ENCODE results near the gene STARD3. TPM values are rescaled to one million over a fixed set of nuclear protein-coding genes. Genes with fewer than 3 reads are reported as not detected.

Gene STARD3
- polyA plus RNA-seq, 4 donors = 44.2 to 57.8 (median 47.0) TPM

DNA sequence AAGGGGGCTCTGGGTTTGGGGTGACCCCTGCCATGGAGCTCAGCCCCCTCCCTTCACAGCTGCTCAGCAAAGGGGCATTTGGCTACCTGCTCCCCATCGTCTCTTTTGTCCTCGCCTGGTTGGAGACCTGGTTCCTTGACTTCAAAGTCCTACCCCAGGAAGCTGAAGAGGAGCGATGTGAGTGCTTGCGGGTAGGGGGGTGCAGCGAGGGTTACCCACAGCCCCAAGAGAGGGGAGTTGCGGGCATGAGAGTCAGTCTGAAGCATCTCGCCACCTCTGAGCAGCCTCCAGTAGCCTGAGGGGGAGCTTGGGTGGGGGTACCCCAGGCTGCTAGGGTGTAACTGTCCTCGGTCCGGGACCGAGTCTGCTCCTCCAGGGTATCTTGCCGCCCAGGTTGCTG lies 21.4 kb downstream of the STARD3 start:
- no peak for DNase-seq (ENCODE audit: low read depth in 4 of 4, low spot score in 2 of 4)

DNA sequence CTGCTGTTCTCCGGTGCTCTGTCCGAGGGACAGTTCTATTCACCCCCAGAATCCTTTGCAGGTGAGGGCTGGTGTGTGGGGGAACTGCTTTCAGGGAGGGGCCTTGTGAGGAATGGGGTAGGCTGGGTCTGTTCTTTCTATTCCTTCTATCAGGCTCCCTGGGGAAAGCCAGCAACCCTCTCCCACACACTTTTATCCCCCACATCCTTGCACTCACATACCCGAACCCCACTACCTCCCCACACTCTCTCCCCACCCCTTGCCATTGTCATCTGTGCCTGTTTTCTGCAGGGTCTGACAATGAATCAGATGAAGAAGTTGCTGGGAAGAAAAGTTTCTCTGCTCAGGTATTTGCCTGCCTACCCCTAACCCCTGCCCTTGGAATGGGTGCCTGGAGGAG lies 21.8 kb downstream of the STARD3 start:
- no peak for DNase-seq (ENCODE audit: low read depth in 4 of 4, low spot score in 2 of 4)

DNA sequence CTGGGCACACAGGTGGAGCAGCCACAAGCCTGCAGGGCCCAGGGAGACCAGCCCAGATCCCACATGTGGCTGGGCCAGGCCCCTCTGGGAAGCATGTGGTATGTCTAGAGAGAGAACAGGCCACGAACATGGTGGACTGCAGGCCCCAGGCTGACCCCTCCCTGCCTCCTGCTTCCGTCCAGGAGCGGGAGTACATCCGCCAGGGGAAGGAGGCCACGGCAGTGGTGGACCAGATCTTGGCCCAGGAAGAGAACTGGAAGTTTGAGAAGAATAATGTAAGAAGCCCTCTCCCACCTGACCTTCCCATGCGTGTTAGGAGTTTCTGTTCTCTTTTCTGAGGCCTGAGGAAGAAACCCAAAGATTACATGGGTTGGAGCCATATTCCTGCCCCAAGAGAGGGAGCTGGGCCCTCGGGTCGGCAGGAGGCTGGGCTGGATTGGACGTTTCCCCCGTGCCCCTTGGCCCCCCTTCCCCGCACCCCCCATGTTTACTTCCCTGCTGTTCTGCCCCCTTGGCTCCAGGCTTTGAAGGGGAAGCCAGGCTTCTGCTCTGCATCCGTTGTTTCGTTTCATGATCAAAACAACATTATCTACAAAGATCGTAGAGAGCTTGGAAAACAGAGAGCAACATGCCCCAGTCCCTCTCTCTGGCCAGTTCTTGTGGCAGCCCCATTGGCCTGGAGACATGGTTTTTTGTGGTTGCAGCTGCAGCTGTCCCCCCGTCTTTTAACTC lies 22.5 kb downstream of the STARD3 start:
- DNase-seq (ENCODE audit: low read depth in 4 of 4, low spot score in 2 of 4) = no peak

DNA sequence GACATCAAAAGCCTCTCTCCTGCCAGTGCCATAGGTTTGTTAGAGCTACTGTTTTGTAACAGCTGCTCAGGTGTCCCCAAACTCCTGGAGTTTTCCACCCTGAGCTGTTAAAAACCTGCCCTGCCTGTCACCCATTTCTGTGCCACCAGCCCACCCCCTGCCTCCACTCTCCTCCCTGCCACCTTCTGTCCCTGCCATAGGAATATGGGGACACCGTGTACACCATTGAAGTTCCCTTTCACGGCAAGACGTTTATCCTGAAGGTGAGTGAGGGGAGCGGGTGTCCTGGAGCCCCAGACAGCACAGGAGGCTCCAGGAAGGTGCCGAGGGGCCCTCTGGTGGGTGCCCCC lies 23.0 kb downstream of the STARD3 start:
- no peak for DNase-seq (ENCODE audit: low read depth in 4 of 4, low spot score in 2 of 4)

DNA sequence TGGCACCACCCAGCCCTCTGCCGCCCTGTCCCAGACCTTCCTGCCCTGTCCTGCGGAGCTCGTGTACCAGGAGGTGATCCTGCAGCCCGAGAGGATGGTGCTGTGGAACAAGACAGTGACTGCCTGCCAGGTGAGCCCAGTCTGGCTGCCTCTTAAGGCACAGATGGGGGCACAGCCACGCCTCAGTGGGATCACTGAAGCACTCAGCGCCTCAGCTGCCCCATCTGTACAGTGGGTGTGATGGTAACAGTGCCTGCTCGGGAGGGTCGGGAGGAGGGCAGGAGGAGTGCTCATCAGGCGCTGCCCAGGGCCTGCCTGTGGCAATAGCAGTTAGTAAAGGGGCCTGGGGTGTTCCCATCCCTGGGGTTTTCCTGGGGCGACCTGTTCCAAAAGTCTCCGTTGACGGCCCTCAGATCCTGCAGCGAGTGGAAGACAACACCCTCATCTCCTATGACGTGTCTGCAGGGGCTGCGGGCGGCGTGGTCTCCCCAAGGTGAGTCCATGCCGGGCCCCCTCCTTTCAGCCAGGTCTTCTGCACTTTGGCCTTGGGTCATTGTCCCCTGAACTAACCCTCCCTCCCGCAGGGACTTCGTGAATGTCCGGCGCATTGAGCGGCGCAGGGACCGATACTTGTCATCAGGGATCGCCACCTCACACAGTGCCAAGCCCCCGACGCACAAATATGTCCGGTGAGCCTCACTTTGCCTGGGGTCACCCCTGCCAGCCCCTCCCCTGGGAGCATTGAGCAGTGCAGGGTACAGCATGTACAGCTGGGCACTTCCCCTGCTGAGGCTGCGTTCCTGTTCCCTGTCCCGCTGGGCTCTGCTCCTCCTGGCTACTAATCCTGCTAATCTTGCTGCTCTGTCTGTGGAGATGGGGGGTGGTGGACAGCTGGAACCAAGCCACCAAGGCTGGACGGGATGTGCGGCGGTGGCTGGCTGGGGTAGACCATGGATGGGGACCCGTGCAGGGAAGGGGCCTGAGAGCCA lies 23.7 kb downstream of the STARD3 start:
- DNase-seq (ENCODE audit: low read depth in 4 of 4, low spot score in 2 of 4) = no peak

DNA sequence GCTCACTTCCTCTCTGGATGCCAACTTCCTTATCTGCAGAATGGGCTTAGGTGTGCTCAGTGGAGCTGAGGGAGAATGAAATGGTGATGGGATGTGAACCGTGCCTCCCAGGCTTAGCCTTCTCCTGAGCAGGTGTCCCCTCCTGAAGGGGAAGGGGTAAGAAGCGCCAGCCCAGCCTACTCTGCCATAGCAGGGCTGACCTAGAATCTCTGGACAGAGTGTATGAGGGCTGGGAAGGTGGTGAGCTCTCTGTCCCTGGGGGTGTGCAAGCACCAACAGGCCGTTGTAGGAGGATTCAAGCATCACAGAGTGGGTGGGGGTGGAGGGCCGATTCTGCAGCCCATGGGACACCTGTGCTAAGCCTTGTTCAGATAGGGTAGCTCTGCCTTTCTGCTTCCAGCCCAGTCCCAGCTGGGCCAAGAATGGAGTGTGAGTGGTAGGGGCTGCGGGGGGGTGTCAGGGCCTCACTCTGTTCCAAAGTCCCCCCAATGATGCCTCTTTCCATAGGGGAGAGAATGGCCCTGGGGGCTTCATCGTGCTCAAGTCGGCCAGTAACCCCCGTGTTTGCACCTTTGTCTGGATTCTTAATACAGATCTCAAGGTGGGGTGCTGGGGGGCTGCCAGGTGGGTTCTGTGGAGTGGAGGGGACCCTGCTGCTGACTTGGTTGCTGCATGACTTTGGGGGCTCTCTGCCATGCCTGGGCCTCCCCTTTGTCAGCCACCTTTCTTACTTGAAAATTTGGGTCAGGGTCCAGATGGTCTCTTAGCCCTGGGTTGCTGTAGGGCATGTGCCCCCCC lies 25.0 kb downstream of the STARD3 start:
- DNase-seq (ENCODE audit: low read depth in 4 of 4, low spot score in 2 of 4) = no peak

DNA sequence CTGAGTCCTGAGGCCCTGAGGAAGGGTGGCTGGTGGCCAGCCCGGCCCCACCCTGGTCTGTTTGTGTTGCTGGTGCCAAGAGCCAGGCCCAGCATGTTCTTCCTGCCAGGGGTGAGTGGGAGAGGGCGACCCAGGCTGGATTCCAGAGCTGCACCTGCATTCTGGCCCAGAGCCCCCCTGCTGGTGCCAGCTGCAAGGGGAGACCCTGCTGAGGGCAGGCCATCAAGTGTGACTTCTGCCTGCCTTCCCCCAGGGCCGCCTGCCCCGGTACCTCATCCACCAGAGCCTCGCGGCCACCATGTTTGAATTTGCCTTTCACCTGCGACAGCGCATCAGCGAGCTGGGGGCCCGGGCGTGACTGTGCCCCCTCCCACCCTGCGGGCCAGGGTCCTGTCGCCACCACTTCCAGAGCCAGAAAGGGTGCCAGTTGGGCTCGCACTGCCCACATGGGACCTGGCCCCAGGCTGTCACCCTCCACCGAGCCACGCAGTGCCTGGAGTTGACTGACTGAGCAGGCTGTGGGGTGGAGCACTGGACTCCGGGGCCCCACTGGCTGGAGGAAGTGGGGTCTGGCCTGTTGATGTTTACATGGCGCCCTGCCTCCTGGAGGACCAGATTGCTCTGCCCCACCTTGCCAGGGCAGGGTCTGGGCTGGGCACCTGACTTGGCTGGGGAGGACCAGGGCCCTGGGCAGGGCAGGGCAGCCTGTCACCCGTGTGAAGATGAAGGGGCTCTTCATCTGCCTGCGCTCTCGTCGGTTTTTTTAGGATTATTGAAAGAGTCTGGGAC lies 25.8 kb downstream of the STARD3 start:
- DNase-seq (ENCODE audit: low read depth in 4 of 4, low spot score in 2 of 4) = no peak

DNA sequence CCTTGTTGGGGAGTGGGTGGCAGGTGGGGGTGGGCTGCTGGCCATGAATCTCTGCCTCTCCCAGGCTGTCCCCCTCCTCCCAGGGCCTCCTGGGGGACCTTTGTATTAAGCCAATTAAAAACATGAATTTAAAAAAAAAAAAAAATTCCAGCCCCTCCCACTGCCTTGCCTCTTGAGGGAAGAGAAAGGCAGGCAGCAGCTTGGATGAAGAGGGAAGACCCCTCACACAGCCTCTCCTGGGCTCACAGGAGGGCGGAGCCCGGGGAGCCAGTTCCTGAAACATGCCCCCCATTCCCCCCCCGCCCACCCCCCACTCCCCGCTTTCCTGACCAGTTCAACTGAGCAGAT lies 26.4 kb downstream of the STARD3 start:
- no peak for DNase-seq (ENCODE audit: low read depth in 4 of 4, low spot score in 2 of 4)

DNA sequence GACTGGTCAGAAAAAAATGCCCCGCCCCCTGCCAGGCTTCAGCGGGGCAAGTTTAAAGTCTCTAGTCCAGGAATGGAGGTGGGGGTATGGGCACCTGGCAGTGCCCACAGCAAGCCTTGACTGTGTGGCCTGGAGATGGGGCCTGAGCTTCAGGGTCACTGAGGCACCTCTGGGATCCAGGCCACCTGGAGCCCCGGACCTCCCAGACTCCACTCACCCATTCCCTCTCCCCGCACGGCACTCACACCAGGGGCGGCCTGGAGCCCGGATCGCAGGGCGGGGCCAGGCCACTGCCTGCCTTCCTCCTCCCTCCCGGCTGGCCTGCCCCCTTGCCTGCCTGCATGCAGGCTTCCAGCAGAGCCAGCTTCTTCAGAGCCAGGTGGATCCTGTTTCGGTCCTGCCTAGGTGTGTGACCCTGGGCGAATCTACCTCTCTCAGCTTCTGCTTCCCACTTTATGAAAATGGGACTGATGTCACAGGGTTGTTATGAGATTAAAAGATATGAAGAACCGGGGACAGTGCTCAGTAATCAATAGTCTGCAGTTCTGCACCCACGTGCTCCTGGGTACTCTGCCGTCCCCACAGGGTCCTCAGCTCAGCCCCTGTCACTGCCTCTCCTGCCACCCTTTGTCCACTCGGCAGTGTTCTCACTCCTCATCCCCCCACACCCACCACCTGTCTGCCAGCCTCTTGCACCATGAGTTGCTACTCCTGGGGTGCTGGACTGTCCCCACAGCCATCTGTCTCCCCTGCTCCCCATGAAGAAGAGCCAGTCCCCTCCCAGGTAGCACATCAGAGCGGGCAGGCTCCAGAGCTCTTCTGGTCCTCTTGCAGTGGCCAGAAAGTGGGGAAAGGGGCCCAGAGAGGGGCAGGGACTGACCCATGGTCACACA lies 27.0 kb downstream of the STARD3 start:
- no peak for DNase-seq (ENCODE audit: low read depth in 4 of 4, low spot score in 2 of 4)

DNA sequence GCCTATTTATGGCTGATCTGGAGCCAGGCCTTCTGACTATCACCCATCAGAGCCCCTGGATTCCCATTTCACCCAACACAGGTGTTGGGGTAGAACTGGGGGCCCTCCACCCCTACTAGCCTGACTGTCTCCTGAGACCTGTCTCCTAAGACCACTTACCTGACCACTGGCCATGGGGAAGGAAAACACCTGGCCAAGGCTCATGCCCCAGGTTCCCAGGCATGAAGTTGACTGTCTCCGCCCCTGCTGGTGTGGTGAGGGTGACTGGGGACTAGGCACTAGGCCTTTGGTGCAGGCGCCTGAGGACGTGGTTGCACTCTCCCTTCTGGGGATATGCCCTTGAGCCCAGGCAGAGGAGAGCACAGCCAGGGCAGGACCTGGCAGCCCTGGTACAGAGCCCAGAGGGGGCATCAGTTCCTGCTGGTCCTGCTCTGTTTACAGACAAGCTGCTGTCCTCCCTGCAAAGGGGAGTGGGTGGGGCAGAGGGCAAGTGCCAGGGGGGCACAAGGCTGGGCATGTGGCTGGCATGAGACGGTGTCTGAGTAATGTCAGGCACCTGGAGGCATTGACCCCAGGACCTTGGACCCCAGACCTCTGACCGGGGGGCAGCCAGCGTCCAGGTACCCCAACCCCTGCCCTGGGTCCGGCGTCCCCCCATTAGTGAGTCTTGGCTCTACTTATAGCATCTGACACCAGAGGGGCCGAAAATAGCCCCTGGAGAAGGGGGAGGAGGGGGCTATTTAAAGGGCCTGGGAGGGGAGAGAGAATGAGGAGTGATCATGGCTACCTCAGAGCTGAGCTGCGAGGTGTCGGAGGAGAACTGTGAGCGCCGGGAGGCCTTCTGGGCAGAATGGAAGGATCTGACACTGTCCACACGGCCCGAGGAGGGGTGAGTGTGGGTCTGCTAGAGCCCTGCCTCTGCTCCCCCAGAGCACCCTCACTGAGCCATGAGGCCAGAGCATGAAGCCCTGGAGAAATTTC lies 27.9 kb downstream of the STARD3 start, which contains the start of gene TCAP:
Gene TCAP (plus strand): TSS at position 769 of the 981 bp plus-strand sequence. CDS start 11 bp downstream, at position 780.
- no peak for DNase-seq (ENCODE audit: low read depth in 4 of 4, low spot score in 2 of 4)

DNA sequence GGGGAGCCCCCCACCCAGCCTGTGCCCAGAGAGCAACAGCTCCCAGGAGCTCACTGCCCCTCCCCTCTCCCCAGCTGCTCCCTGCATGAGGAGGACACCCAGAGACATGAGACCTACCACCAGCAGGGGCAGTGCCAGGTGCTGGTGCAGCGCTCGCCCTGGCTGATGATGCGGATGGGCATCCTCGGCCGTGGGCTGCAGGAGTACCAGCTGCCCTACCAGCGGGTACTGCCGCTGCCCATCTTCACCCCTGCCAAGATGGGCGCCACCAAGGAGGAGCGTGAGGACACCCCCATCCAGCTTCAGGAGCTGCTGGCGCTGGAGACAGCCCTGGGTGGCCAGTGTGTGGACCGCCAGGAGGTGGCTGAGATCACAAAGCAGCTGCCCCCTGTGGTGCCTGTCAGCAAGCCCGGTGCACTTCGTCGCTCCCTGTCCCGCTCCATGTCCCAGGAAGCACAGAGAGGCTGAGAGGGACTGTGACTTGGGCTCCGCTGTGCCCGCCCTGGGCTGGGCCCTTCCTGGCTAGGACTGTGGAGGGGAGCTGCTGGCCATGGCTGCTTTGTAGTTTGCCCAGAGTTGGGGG lies 28.8 kb downstream of the STARD3 start:
- no peak for DNase-seq (ENCODE audit: low read depth in 4 of 4, low spot score in 2 of 4)

DNA sequence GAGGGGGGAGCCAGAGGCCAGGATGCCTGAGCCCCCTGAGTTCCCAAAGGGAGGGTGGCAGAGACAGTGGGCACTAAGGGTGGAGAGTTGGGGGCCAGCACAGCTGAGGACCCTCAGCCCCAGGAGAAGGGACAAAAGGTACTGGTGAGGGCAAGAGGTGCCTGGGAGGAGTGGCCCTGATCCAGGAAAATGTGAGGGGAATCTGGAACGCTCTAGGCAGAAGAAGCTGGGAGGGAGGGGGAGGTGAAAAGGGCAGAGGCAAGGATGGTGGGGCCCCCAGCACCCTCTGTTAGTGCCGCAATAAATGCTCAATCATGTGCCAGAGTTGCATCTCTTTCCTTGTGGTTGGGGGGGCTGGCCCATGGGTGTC lies 29.3 kb downstream of the STARD3 start:
- DNase-seq (ENCODE audit: low read depth in 4 of 4, low spot score in 2 of 4) = no peak

DNA sequence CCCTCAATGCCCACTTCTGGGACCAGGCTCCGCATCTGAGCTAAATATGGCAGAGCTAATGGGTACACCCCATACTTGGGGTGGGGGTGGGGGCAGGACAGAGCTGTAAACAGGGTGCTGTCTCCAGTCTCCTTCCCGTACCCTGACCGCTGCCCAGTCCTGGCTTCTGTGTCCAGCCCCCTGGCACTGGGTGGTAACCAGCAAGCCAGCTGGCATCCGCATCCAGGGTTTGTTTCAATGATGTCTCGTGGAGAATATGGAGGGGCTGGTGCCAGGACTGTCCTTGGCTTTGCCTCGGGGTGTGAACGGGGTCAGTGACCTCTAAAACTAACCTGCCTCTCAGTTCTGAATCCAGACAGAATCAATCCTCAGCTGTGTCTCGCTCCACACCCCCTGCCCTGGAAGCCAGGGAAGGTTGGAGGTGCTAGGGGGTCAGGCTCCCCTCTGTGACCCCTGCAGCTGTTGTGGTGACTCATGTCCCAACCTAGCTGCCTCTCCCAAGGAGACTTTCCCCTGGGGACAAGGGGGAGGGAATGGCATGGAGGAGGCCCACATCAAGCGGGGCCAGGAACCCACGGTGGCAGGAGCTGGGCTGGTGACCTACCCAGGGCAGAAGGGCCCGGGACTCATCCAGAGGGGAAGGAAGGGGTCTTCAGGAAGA lies 29.8 kb downstream of the STARD3 start:
- no peak for DNase-seq (ENCODE audit: low read depth in 4 of 4, low spot score in 2 of 4)

DNA sequence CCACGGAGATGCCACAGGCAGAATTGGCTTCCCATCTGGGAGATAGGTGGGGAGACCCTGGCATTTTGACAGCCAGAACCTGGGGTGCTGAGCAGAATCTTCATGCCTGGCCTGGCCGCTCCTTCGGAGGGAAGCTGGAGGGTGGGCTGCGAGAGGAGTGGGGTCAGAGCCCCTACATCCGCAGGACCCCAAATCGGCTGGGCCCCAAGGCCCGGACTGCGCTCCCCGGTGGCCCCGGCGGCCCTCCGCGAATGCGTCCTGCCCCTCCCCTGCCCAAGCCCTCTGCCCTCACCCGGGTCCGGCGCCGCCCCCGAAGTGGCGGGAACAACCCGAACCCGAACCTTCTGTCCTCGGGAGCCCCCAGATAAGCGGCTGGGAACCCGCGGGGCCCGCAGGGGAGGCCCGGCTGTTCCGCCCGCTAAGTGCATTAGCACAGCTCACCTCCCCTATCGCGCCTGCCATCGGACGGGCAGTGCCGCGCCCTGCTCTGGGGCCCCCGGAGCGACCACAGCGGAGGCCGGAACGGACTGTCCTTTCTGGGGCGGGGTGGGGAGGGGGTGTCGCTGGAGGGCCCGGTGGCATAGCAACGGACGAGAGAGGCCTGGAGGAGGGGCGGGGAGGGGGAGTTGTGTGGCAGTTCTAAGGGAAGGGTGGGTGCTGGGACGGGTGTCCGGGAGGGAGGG lies 30.5 kb downstream of the STARD3 start:
- no peak for DNase-seq (ENCODE audit: low read depth in 4 of 4, low spot score in 2 of 4)

DNA sequence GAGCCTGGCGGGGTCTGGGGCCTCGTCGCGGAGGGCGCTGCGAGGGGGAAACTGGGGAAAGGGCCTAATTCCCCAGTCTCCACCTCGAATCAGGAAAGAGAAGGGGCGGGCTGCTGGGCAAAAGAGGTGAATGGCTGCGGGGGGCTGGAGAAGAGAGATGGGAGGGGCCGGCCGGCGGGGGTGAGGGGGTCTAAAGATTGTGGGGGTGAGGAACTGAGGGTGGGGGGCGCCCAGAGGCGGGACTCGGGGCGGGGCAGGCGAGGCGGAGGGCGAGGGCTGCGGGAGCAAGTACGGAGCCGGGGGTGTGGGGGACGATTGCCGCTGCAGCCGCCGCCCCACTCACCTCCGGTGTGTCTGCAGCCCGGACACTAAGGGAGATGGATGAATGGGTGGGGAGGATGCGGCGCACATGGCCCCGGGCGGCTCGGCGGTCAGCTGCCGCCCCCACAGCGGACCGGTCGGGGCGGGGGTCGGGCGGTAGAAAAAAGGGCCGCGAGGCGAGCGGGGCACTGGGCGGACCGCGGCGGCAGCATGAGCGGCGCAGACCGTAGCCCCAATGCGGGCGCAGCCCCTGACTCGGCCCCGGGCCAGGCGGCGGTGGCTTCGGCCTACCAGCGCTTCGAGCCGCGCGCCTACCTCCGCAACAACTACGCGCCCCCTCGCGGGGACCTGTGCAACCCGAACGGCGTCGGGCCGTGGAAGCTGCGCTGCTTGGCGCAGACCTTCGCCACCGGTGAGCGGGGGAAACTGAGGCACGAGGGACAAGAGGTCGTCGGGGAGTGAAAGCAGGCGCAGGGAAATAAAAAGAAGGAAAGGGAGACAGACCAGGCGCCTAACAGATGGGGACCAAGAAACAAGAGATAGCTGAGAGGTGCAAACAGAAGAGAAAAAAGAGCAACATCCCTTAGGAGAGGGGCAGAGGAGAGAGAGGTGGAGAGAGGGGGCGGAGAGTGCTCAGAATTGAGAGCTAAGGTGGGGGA lies 31.3 kb downstream of the STARD3 start, which contains the start of gene PNMT:
Gene PNMT (plus strand): TSS at position 509 of the 980 bp plus-strand sequence. CDS start 23 bp downstream, at position 532.
- no peak for DNase-seq (ENCODE audit: low read depth in 4 of 4, low spot score in 2 of 4)

Measured in left renal cortex interstitium (tissue), 4 donors.